D721Med (cell line): ENCODE results near the gene OR4E2.

Source experiments
- DNase-seq: peaks from one replicate; pipeline ENCODE4 v3.0.0; 2011; ENCODE audit warnings: low spot score; ENCODE audit not compliant: insufficient read length
- FAIRE-seq: peaks from 2 replicates; lab custom pipeline; 2011; peaks lifted over from hg19 to GRCh38; lab: Jason Lieb, UNC
- TF ChIP-seq, protein P1 (sequence below): IDR thresholded peaks from 2 replicates; pipeline ENCODE4 v1.5.1; 2012; ENCODE audit warnings: mild to moderate bottlenecking, control low read depth; ENCODE audit not compliant: insufficient read depth; ENCODE audit errors: missing control alignments

The OR4E2 gene

DNA sequence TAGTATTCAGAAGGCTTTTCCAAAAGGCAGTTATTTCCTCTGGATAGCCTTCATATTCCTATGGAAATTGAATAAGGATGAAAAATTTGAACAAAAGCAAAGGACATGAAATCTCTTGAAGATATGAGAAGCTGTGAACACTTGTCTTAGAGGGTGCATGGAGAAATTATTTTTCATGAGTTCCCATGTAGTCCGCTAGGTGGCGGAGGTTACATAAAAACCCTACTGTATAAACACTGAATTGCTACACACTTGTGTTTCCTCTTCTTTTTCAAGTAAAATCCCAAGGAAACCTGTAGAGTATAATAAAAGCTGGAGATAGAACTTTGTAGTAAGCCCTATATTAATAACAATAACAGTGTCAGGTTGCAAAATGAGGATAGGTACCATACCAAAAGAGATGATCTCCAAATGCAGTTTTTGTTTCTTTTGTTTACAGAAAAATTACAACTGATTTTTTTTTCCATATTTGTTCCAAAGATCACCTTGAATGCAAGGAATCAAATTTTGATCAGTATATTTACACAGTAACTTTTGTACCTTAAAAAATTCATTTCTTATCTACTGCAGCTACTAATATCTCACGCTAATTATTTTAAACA is 57.8 kb downstream of the OR4E2 start:
- DNase-seq (no peak), FAIRE-seq (no peak)
- TF ChIP-seq, protein P1, sequence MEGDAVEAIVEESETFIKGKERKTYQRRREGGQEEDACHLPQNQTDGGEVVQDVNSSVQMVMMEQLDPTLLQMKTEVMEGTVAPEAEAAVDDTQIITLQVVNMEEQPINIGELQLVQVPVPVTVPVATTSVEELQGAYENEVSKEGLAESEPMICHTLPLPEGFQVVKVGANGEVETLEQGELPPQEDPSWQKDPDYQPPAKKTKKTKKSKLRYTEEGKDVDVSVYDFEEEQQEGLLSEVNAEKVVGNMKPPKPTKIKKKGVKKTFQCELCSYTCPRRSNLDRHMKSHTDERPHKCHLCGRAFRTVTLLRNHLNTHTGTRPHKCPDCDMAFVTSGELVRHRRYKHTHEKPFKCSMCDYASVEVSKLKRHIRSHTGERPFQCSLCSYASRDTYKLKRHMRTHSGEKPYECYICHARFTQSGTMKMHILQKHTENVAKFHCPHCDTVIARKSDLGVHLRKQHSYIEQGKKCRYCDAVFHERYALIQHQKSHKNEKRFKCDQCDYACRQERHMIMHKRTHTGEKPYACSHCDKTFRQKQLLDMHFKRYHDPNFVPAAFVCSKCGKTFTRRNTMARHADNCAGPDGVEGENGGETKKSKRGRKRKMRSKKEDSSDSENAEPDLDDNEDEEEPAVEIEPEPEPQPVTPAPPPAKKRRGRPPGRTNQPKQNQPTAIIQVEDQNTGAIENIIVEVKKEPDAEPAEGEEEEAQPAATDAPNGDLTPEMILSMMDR: peak; percentile 62

DNA sequence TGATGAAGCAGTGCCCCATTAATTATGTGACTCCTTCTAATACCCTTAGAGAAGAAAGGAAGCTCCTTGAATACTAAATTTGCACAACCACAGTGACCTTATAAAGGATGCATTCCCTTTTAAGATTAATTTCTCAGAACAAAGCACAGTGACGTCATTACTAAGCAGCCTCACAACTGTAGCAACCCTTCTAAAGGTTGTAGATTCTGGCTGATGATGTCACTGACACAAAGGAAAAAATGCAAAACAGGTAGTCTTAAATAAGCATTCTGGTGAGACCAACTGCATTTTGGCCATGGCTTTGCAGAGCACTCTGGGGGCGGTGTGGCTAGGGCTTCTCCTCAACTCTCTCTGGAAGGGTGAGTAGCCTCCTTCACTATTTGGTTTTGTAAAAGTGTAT is 58.4 kb downstream of the OR4E2 start:
- TF ChIP-seq, protein P1: no peak
- DNase-seq: no peak
- FAIRE-seq: no peak

DNA sequence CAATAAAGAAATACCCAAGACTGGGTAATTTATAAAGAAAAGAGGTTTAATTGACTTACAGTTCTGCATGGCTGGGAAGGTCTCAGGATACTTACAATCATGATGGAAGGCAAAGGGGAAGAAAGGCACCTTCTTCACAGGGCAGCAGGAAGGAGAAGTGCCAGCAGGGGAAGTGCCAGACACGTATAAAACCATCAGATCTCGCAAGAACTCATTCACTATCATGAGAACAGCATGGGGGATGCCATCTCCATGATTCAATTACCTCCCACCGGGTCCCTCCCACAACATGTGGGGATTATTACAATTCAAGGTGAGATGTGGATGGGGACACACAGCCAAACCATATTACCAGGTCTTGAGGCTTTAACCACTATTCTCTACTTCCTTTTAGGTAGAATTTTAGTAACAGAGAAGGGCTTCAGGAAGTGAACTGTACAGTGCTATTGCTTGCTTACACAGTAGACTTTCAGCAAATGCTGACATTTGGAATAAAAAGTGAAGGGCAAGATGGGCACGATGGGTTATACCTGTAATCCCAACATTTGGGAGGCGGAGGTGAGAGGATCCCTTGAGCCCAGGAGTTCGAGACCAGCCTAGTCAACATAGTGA is 60.8 kb downstream of the OR4E2 start:
- TF ChIP-seq, protein P1: no peak
- DNase-seq (no peak), FAIRE-seq (no peak)
